ENCODE measurements around the gene AGBL3. TPM values are rescaled to one million over a fixed set of nuclear protein-coding genes. Genes with fewer than 3 reads are reported as not detected.

AGBL3 gene
- total and polyA plus RNA-seq, 2 of the 8 experiments (the other 6 are each of a cell fraction or from before 2014, with no cell fraction given), result 1.1 to 1.9 TPM

DNA sequence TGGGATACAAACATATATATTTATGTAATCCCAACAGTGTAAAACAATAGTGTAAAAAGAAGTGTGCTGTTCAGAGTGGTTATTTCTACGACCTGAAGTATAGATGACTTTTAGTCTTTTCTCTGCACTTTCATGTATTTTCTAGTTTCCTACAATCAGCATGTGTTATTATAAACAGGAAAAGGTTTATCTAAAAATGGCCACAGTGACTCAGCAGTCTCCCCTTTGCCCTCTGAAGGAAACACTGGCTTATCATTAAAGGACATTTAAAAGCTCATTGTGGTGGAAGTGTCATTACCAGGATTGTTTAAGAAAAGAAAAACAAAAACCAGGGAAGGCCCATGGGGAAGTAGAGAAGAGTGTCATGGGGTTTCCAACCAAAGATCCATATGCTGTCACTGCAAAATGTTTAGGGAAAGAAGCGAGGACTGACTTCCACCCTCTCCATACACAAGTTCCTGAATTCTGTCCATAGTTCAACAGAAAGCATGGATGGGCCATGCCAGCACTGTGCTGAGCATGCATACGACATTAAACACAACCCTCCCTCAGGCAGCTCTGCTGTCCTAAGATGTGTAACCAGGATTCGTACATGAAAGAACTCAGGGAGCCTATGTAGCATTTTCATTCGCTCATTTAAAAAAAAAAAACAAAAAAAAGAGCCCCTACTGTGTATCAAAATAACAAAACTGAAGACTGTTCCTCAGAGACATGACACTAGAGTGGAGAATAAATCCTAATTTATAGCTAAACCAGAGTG, 174.0 kb downstream of the AGBL3 start:
- FAIRE-seq, result no peak
- no peak overlapping the region for H4K91ac ChIP-seq (replicated peaks; ENCODE audit: insufficient read length, low read length)
- TF ChIP-seq EGR1 (IDR thresholded peaks at IDR 0.05; ENCODE audit: borderline replicate concordance, low read depth, low read length) (no peak), SRF (IDR thresholded peaks at IDR 0.05; ENCODE audit: low read depth, low read length) (no peak)

More for the DNA sequence above, 174.0 kb downstream of the AGBL3 start:
- Histone ChIP-seq H3K9ac (replicated peaks in 1 of 4; ENCODE audit: extremely low read depth in 1 of 4, low read depth in 3 of 4, low read length in 3 of 4) (no peak overlapping the region), H3K18ac (ENCODE audit: extremely low read depth, low read length) (no peak overlapping the region), H3K56ac (replicated peaks; ENCODE audit: insufficient read length, low read depth, low read length) (no peak overlapping the region), H3K36me3 (ENCODE audit: control insufficient read depth in 2 of 4, insufficient read depth in 4 of 4, low read length in 3 of 4) (peaks cover 0 to 16% (median 8%) of the 10 kb centered on the region in 4 experiments; a peak in 4 of 8 replicates), H3K23ac (ENCODE audit: insufficient read length) (no peak overlapping the region), H4K8ac (ENCODE audit: extremely low read depth, insufficient read depth, low read length) (no peak overlapping the region), H3K27me3 (replicated peaks in 1 of 4; ENCODE audit: control insufficient read depth in 3 of 4, extremely low read depth in 1 of 4, insufficient read depth in 3 of 4, low read length in 3 of 4) (no peaks in the 10 kb centered on the region), H2BK12ac (ENCODE audit: low read depth, low read length) (peak overlapping the region; percentile 20; the same call in 1 of the 2 replicates), H4K20me1 (replicated peaks in 1 of 2; ENCODE audit: control insufficient read depth in 1 of 2, insufficient read depth in 2 of 2, low read length in 2 of 2) (no peaks in the 10 kb centered on the region), H3K4me2 (ENCODE audit: insufficient read depth in 1 of 2, low read depth in 2 of 2, low read length in 2 of 2) (no peak overlapping the region), H3K4me1 (replicated peaks in 1 of 4; ENCODE audit: control insufficient read depth in 3 of 4, insufficient read depth in 4 of 4, low read length in 3 of 4) (0 out of 7 replicates have a peak, but pooled peaks cover 0 to 2% (median 0%) of the 10 kb centered on the region in 4 experiments), H2BK15ac (ENCODE audit: low read length) (no peak overlapping the region), H3K4ac (replicated peaks; ENCODE audit: insufficient read length, low read depth, low read length) (no peak overlapping the region), H3K4me3 (ENCODE audit: extremely low read depth in 1 of 4, insufficient read depth in 2 of 4, low read depth in 3 of 4, low read length in 4 of 4) (no peak overlapping the region), H3K79me1 (ENCODE audit: low read depth, low read length) (no peaks in the 10 kb centered on the region; the same call in 1 of the 2 replicates), H3K9me3 (ENCODE audit: insufficient read depth in 2 of 2, low read depth in 1 of 2, low read length in 1 of 2) (peaks cover 22 to 25% of the 10 kb centered on the region in 2 experiments), H2AK5ac (ENCODE audit: low read depth, low read length) (no peak overlapping the region), H3K27ac (ENCODE audit: low read depth, low read length) (no peak overlapping the region), H3K23me2 (ENCODE audit: low read depth, low read length) (no peaks in the 10 kb centered on the region), H2BK120ac (replicated peaks; ENCODE audit: low read depth, low read length) (peak overlapping the region; percentile 24), H2BK20ac (ENCODE audit: low read length) (no peak overlapping the region), H4K5ac (ENCODE audit: insufficient read length, low read depth, low read length) (no peak overlapping the region), H2AFZ (ENCODE audit: low read length) (no peak overlapping the region), H3K79me2 (ENCODE audit: control insufficient read depth in 1 of 2, insufficient read depth in 2 of 2, low read length in 2 of 2) (no peaks in the 10 kb centered on the region), H3K14ac (ENCODE audit: insufficient read length) (no peak overlapping the region), H2BK5ac (ENCODE audit: low read depth, low read length) (no peak overlapping the region; the same call in 1 of the 2 replicates)
- ChIA-PET POLR2A (ENCODE audit: partially characterized antibody) (interaction anchor here (0.9 to 5.7 kb wide), 4 partner anchors 9 to 174 kb away, joined by 3 to 32 read pairs (median 4); partner anchors contain the start of genes AGBL3 and CYREN), CTCF (ENCODE audit: partially characterized antibody) (interaction anchor here (0.9 to 1.8 kb wide), 3 partner anchors 9 to 32 kb away, joined by 3 to 6 read pairs (median 5); no protein-coding TSS in a partner anchor)
- DNase-seq (ENCODE audit: low read depth in 1 of 2, low spot score in 2 of 2), result no peak
- 80% methylated on average over 5 of the region's 5 CpGs; no CpG with 5 or more reads in 1 of the 2 experiments for WGBS, 2 experiments (ENCODE audit: extremely low coverage in 1 of 2, insufficient coverage in 1 of 2, insufficient read length in 1 of 2, insufficient replicate concordance in 2 of 2, low coverage in 1 of 2, low lambda C conversion rate in 2 of 2, missing lambda C conversion rate in 1 of 2)

All from H1 (cell line).